Suprapubic skin (tissue), 4 donors: ENCODE measurements around the gene LRRC1. TPM values are rescaled to one million over a fixed set of nuclear protein-coding genes. Genes with fewer than 3 reads are reported as not detected.
A peak's percentile ranks its signal among the peaks of the same experiment; 100 is the strongest.

Experiments used
- DNase-seq, 2 donors: peaks; one replicate each; pipeline ENCODE4 v3.0.0-alpha.2; 2019; ENCODE audit warnings: low spot score in 2 of 2
- H3K27ac ChIP-seq: fragments of 200-600 bp; sonication (generic); one replicate; pipeline ENCODE4 v1.5.1; 2019
- H3K27me3 ChIP-seq: fragments of 200-600 bp; sonication (generic); one replicate; pipeline ENCODE4 v1.5.1; 2019
- H3K36me3 ChIP-seq: fragments of 200-600 bp; sonication (generic); one replicate; pipeline ENCODE4 v1.5.1; 2019
- H3K4me1 ChIP-seq: fragments of 200-600 bp; sonication (generic); one replicate; pipeline ENCODE4 v1.5.1; 2019
- H3K4me3 ChIP-seq: fragments of 200-600 bp; sonication (generic); one replicate; pipeline ENCODE4 v1.5.1; 2019; ENCODE audit warnings: mild to moderate bottlenecking
- H3K9me3 ChIP-seq: fragments of 200-600 bp; sonication (generic); one replicate; pipeline ENCODE4 v1.5.1; 2019
- EP300 ChIP-seq: sonication (generic); formaldehyde crosslinking; IDR thresholded peaks from one replicate; pipeline ENCODE4 v1.6.1; 2017; ENCODE audit warnings: antibody characterized with exemption
- POLR2A ChIP-seq, 2 donors: fragments of 450-650 bp; IDR thresholded peaks; one replicate each; pipeline ENCODE4 v1.6.1; 2017; ENCODE audit warnings: antibody characterized with exemption in 2 of 2, mild to moderate bottlenecking in 2 of 2, moderate library complexity in 2 of 2
- POLR2AphosphoS5 ChIP-seq, 3 donors: sonication (generic); formaldehyde crosslinking; IDR thresholded peaks; one replicate each; pipeline ENCODE4 v1.6.1; 2017; ENCODE audit warnings: antibody characterized with exemption in 3 of 3
- WGBS: methylation state at CpG from one replicate; pipeline ENCODE4 v1.1.5; 2018; 5-methylcytosine and 5-hydroxymethylcytosine counted together
- total RNA-seq, 4 donors: library from RNA; depleted of rRNA; stranded (reverse); fragments of >200 nt; gene quantifications; one replicate each; pipeline ENCODE4 v1.1.0, GENCODE V29; 2016
- TF ChIP-seq, protein P1 (sequence below), 2 donors: fragments of 200-600 bp in 1 of 2; fragments of 450-650 bp in 1 of 2; sonication (generic) in 1 of 2; IDR thresholded peaks; one replicate each; pipeline ENCODE4 v1.5.1; 2016 to 2019; ENCODE audit warnings: antibody characterized with exemption in 2 of 2, mild to moderate bottlenecking in 1 of 2, moderate library complexity in 1 of 2

Gene LRRC1
- total RNA-seq, 4 donors from 2014 or later = 34.6 to 80.9 (median 42.4) TPM

DNA sequence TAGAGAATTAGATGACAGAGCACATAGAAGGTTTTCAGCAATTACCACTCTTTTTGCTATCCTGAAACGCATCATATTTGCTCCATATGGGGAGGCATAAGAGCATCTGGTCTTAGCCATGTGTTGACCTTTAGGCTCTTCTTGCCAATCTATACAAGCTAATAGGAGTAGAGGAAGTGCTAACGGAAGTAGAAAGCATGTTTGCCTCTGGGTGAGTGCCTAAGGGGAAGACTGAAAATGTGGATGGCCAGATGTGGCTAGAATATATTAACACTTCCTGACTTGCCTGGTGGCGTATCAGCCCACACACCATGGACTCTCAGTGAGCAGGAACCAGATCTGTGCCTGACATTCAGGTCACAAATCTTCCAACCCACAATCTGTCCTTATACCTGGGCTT, 136.3 kb downstream of the LRRC1 start:
- WGBS = 59% methylated on average over 3 of the region's 3 CpGs
- Histone ChIP-seq H3K9me3 (no peaks in the 10 kb centered on the region), H3K4me1 (peaks cover 53% of the 10 kb centered on the region), H3K27ac (peak overlapping the region; percentile 92), H3K27me3 (no peaks in the 10 kb centered on the region), H3K36me3 (no peaks in the 10 kb centered on the region), H3K4me3 (no peak overlapping the region)
- no peak for DNase-seq
- no peak for TF ChIP-seq EP300
- TF ChIP-seq POLR2AphosphoS5 (IDR thresholded peaks at IDR 0.05) = no peak
- no peak for TF ChIP-seq POLR2A (IDR thresholded peaks at IDR 0.05)
- TF ChIP-seq, protein P1, sequence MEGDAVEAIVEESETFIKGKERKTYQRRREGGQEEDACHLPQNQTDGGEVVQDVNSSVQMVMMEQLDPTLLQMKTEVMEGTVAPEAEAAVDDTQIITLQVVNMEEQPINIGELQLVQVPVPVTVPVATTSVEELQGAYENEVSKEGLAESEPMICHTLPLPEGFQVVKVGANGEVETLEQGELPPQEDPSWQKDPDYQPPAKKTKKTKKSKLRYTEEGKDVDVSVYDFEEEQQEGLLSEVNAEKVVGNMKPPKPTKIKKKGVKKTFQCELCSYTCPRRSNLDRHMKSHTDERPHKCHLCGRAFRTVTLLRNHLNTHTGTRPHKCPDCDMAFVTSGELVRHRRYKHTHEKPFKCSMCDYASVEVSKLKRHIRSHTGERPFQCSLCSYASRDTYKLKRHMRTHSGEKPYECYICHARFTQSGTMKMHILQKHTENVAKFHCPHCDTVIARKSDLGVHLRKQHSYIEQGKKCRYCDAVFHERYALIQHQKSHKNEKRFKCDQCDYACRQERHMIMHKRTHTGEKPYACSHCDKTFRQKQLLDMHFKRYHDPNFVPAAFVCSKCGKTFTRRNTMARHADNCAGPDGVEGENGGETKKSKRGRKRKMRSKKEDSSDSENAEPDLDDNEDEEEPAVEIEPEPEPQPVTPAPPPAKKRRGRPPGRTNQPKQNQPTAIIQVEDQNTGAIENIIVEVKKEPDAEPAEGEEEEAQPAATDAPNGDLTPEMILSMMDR (IDR thresholded peaks at IDR 0.05) = no peak

DNA sequence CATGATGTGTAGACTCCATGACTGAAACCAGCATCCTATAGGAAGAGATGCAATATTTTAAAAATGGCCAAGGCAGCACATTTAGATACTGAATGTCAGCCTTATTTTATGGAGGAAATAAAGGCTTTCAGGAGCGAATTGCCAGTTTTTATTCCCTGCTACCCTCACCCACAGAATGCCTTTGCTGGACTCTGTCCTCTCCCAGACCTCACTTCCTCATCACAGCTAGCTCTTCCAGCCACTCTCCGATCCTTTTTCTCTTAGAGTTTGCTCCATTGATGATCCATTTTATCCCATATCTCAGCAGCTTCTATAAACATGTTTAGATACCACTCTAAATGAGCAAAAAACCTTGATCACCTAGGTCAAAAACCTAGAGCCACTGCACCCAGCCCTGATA, 137.7 kb downstream of the LRRC1 start:
- TF ChIP-seq POLR2A (IDR thresholded peaks at IDR 0.05) (no peak), EP300 (no peak), POLR2AphosphoS5 (IDR thresholded peaks at IDR 0.05) (no peak)
- TF ChIP-seq, protein P1 (IDR thresholded peaks at IDR 0.05) = no peak
- WGBS = 72% methylated on average over 2 of the region's 2 CpGs
- no peak overlapping the region for H3K4me3 ChIP-seq
- H3K27ac ChIP-seq = no peak overlapping the region
- H3K9me3 ChIP-seq = no peaks in the 10 kb centered on the region
- H3K36me3 ChIP-seq = no peaks in the 10 kb centered on the region
- peaks cover 41% of the 10 kb centered on the region for H3K4me1 ChIP-seq
- no peaks in the 10 kb centered on the region for H3K27me3 ChIP-seq
- no peak for DNase-seq

DNA sequence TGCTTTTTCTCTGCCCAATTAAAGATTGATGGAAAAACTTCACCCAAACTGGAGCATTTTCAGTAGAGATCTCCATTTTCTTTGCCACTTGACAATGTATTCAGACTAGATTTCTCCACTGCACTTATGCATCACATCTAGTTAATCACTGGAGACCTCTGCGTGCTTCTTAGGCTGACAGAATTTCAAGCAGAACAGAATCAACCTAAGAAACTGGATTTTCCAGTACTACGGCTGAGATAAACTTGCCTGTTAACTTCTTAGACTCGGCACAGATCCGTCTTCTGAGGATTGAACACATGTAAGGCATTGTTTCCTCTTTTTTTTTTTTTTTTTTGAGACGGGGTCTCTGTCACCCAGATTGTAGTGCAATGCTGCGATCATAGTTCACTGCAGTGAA, 139.2 kb downstream of the LRRC1 start:
- Histone ChIP-seq H3K36me3 (no peaks in the 10 kb centered on the region), H3K27ac (no peak overlapping the region), H3K9me3 (no peaks in the 10 kb centered on the region), H3K4me1 (peaks cover 26% of the 10 kb centered on the region), H3K4me3 (no peak overlapping the region), H3K27me3 (no peaks in the 10 kb centered on the region)
- 56% methylated on average over 6 of the region's 6 CpGs for WGBS
- no peak for DNase-seq
- TF ChIP-seq, protein P1 (IDR thresholded peaks at IDR 0.05) = no peak
- TF ChIP-seq POLR2A (IDR thresholded peaks at IDR 0.05) (no peak), POLR2AphosphoS5 (IDR thresholded peaks at IDR 0.05) (no peak), EP300 (no peak)

DNA sequence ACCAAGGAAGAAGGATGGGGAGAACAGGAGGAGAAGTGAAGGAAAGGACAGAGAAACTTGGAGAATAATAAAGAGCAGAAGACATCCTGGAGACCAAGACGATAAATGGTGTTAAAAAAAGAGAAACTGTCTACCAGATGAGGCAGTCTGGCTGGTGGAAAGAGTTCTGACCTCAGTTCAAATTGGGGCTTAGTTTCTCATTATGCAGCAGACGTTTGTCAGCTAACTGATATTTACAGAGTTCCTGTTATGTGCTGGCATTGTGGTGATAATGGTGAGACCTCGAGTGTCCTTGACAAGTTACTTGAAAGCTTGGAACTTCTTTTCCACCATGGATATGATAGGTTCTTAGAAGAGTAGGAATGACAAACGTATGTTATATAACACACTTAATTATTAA, 142.7 kb downstream of the LRRC1 start:
- peaks cover 4% of the 10 kb centered on the region for H3K4me1 ChIP-seq
- WGBS = 67% methylated on average over 4 of the region's 4 CpGs

DNA sequence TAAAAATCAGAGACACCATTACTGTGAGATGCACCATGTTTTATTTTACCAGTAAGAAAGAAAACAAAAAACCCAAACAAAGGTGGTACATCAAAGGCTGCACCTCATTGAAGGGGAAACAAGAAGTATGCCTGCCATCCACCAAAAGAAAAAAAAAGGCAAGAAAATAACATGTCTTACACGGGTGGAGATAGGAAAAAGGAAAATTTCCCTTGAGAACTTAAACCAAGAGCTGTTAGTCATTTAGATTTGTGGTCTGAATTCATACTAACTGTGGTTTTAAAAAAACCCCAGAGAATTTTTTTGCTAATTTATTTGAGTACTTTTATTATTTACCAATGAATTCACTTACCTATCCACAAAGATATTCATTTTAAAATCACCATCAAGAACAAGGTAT, 144.0 kb downstream of the LRRC1 start:
- 35% methylated on average over 1 of the region's 1 CpG for WGBS
- DNase-seq = no peak

More for the DNA sequence above, 142.7 kb downstream of the LRRC1 start:
- no peaks in the 10 kb centered on the region for H3K27me3 ChIP-seq
- no peak overlapping the region for H3K27ac ChIP-seq
- H3K4me3 ChIP-seq = no peak overlapping the region
- H3K9me3 ChIP-seq = no peaks in the 10 kb centered on the region
- DNase-seq = no peak
- TF ChIP-seq POLR2AphosphoS5 (IDR thresholded peaks at IDR 0.05) = no peak
- no peak for TF ChIP-seq EP300
- TF ChIP-seq, protein P1 (IDR thresholded peaks at IDR 0.05) = no peak
- no peak for TF ChIP-seq POLR2A (IDR thresholded peaks at IDR 0.05)
- no peaks in the 10 kb centered on the region for H3K36me3 ChIP-seq

More for the DNA sequence above, 144.0 kb downstream of the LRRC1 start:
- no peak overlapping the region for H3K4me3 ChIP-seq
- H3K27me3 ChIP-seq = no peaks in the 10 kb centered on the region
- H3K36me3 ChIP-seq = no peaks in the 10 kb centered on the region
- H3K9me3 ChIP-seq = no peaks in the 10 kb centered on the region
- TF ChIP-seq, protein P1 (IDR thresholded peaks at IDR 0.05) = no peak
- no peak for TF ChIP-seq EP300
- TF ChIP-seq POLR2AphosphoS5 (IDR thresholded peaks at IDR 0.05) = no peak
- TF ChIP-seq POLR2A (IDR thresholded peaks at IDR 0.05) = no peak
- no peaks in the 10 kb centered on the region for H3K4me1 ChIP-seq
- H3K27ac ChIP-seq = no peak overlapping the region
